ENCODE measurements around the gene INTS12.
"Not testable (repeated sequence)": the region's sequence is repeated elsewhere in the genome, so short reads cannot be mapped to it uniquely, and the experiment has no call there.

The INTS12 gene

GRCh38 chr4:105710012-105710600, 1.6 kb upstream of the INTS12 start:
- Mint-ChIP-seq H3K27me3 (no peaks in the 10 kb centered on the region), H3K27ac (no peak overlapping the region)

GRCh38 chr4:105709081-105709450, 577 bp upstream of the INTS12 start:
- no peaks in the 10 kb centered on the region for H3K9me3 Mint-ChIP-seq (ENCODE audit: low read depth)
- H3K27ac Mint-ChIP-seq: peak overlapping the region; percentile 89
- H3K4me1 Mint-ChIP-seq (ENCODE audit: low read depth): peaks cover 34% of the 10 kb centered on the region
- H3K27me3 Mint-ChIP-seq: no peaks in the 10 kb centered on the region
- H3K36me3 Mint-ChIP-seq: peaks cover 8% of the 10 kb centered on the region
- H3K4me3 Mint-ChIP-seq: peak overlapping the region; percentile 100

More at GRCh38 chr4:105710012-105710600, 1.6 kb upstream of the INTS12 start:
- Mint-ChIP-seq H3K36me3 (peaks cover 8% of the 10 kb centered on the region), H3K4me3 (peak overlapping the region; percentile 100), H3K4me1 (ENCODE audit: low read depth) (peaks cover 34% of the 10 kb centered on the region), H3K9me3 (ENCODE audit: low read depth) (no peaks in the 10 kb centered on the region)

- H3K36me3 Mint-ChIP-seq: peaks cover 8% of the 10 kb centered on the region
- H3K4me3 Mint-ChIP-seq: peak overlapping the region; percentile 100
- H3K9me3 Mint-ChIP-seq (ENCODE audit: low read depth): no peaks in the 10 kb centered on the region
- H3K27ac Mint-ChIP-seq: peak overlapping the region; percentile 96
- no peaks in the 10 kb centered on the region for H3K27me3 Mint-ChIP-seq
- H3K4me1 Mint-ChIP-seq (ENCODE audit: low read depth): peaks cover 34% of the 10 kb centered on the region
These were observed 708 bp downstream of the INTS12 start for GRCh38 chr4:105707782-105708180.

GRCh38 chr4:105698607-105699006, 9.9 kb downstream of the INTS12 start:
- Mint-ChIP-seq H3K36me3 (peaks cover 8% of the 10 kb centered on the region), H3K27me3 (no peaks in the 10 kb centered on the region), H3K4me3 (no peak overlapping the region), H3K9me3 (ENCODE audit: low read depth) (no peaks in the 10 kb centered on the region), H3K27ac (no peak overlapping the region), H3K4me1 (ENCODE audit: low read depth) (peaks cover 11% of the 10 kb centered on the region)

GRCh38 chr4:105695832-105696231, 12.7 kb downstream of the INTS12 start:
- not testable (repeated sequence) for H3K4me1 Mint-ChIP-seq (ENCODE audit: low read depth); H3K9me3 Mint-ChIP-seq (ENCODE audit: low read depth); H3K27ac Mint-ChIP-seq; H3K4me3 Mint-ChIP-seq; H3K36me3 Mint-ChIP-seq; H3K27me3 Mint-ChIP-seq

GRCh38 chr4:105694812-105695211, 13.7 kb downstream of the INTS12 start:
- H3K4me1 Mint-ChIP-seq (ENCODE audit: low read depth); H3K27ac Mint-ChIP-seq; H3K4me3 Mint-ChIP-seq; H3K27me3 Mint-ChIP-seq; H3K36me3 Mint-ChIP-seq; H3K9me3 Mint-ChIP-seq (ENCODE audit: low read depth): not testable (repeated sequence)

GRCh38 chr4:105686571-105686970, 21.9 kb downstream of the INTS12 start:
- Mint-ChIP-seq H3K27me3 (no peaks in the 10 kb centered on the region), H3K27ac (no peak overlapping the region), H3K9me3 (ENCODE audit: low read depth) (no peaks in the 10 kb centered on the region), H3K4me1 (ENCODE audit: low read depth) (no peaks in the 10 kb centered on the region), H3K36me3 (peaks cover 9% of the 10 kb centered on the region), H3K4me3 (no peak overlapping the region)

GRCh38 chr4:105683038-105683437, 25.5 kb downstream of the INTS12 start:
- Mint-ChIP-seq H3K36me3 (peaks cover 9% of the 10 kb centered on the region), H3K9me3 (ENCODE audit: low read depth) (no peaks in the 10 kb centered on the region), H3K27ac (no peak overlapping the region), H3K4me3 (no peak overlapping the region), H3K27me3 (no peaks in the 10 kb centered on the region), H3K4me1 (ENCODE audit: low read depth) (no peaks in the 10 kb centered on the region)

GRCh38 chr4:105679186-105679585, 29.3 kb downstream of the INTS12 start:
- Mint-ChIP-seq H3K27ac (no peak overlapping the region), H3K9me3 (ENCODE audit: low read depth) (no peaks in the 10 kb centered on the region), H3K27me3 (no peaks in the 10 kb centered on the region), H3K4me3 (no peak overlapping the region), H3K36me3 (peaks cover 9% of the 10 kb centered on the region), H3K4me1 (ENCODE audit: low read depth) (no peaks in the 10 kb centered on the region)

- H3K27me3 Mint-ChIP-seq: no peaks in the 10 kb centered on the region
- no peaks in the 10 kb centered on the region for H3K4me1 Mint-ChIP-seq (ENCODE audit: low read depth)
- H3K9me3 Mint-ChIP-seq (ENCODE audit: low read depth): no peaks in the 10 kb centered on the region
- H3K36me3 Mint-ChIP-seq: peaks cover 3% of the 10 kb centered on the region
- H3K4me3 Mint-ChIP-seq: no peak overlapping the region
- no peak overlapping the region for H3K27ac Mint-ChIP-seq
These were observed 30.8 kb downstream of the INTS12 start for GRCh38 chr4:105677709-105678108.

GRCh38 chr4:105674011-105674410, 34.5 kb downstream of the INTS12 start:
- Mint-ChIP-seq H3K36me3 (no peaks in the 10 kb centered on the region), H3K4me3 (no peak overlapping the region), H3K27me3 (peaks cover 2% of the 10 kb centered on the region), H3K9me3 (ENCODE audit: low read depth) (no peaks in the 10 kb centered on the region), H3K27ac (no peak overlapping the region), H3K4me1 (ENCODE audit: low read depth) (no peaks in the 10 kb centered on the region)

- H3K4me3 Mint-ChIP-seq: no peak overlapping the region
These were observed 37.2 kb downstream of the INTS12 start for GRCh38 chr4:105671301-105671700.

GRCh38 chr4:105670684-105671083, 37.8 kb downstream of the INTS12 start:
- Mint-ChIP-seq H3K27me3 (peaks cover 10% of the 10 kb centered on the region), H3K36me3 (no peaks in the 10 kb centered on the region), H3K9me3 (ENCODE audit: low read depth) (no peaks in the 10 kb centered on the region), H3K27ac (no peak overlapping the region), H3K4me1 (ENCODE audit: low read depth) (no peaks in the 10 kb centered on the region), H3K4me3 (no peak overlapping the region)

More at GRCh38 chr4:105671301-105671700, 37.2 kb downstream of the INTS12 start:
- Mint-ChIP-seq H3K27me3 (peaks cover 10% of the 10 kb centered on the region), H3K36me3 (no peaks in the 10 kb centered on the region), H3K27ac (no peak overlapping the region), H3K9me3 (ENCODE audit: low read depth) (no peaks in the 10 kb centered on the region), H3K4me1 (ENCODE audit: low read depth) (no peaks in the 10 kb centered on the region)

GRCh38 chr4:105666693-105667092, 41.8 kb downstream of the INTS12 start:
- no peak overlapping the region for H3K27ac Mint-ChIP-seq
- no peaks in the 10 kb centered on the region for H3K9me3 Mint-ChIP-seq (ENCODE audit: low read depth)
- peaks cover 10% of the 10 kb centered on the region for H3K27me3 Mint-ChIP-seq
- no peaks in the 10 kb centered on the region for H3K36me3 Mint-ChIP-seq
- H3K4me1 Mint-ChIP-seq (ENCODE audit: low read depth): no peaks in the 10 kb centered on the region
- H3K4me3 Mint-ChIP-seq: no peak overlapping the region

GRCh38 chr4:105662935-105663675, 45.4 kb downstream of the INTS12 start:
- Mint-ChIP-seq H3K4me1 (ENCODE audit: low read depth) (no peaks in the 10 kb centered on the region), H3K27ac (no peak overlapping the region), H3K36me3 (no peaks in the 10 kb centered on the region), H3K4me3 (no peak overlapping the region), H3K27me3 (peaks cover 8% of the 10 kb centered on the region), H3K9me3 (ENCODE audit: low read depth) (no peaks in the 10 kb centered on the region)

- Mint-ChIP-seq H3K4me1 (ENCODE audit: low read depth) (no peaks in the 10 kb centered on the region), H3K27me3 (no peaks in the 10 kb centered on the region), H3K9me3 (ENCODE audit: low read depth) (no peaks in the 10 kb centered on the region), H3K36me3 (no peaks in the 10 kb centered on the region), H3K27ac (no peak overlapping the region), H3K4me3 (no peak overlapping the region)
These were observed 47.5 kb downstream of the INTS12 start for GRCh38 chr4:105661028-105661427.
